AG04450 (cell line): ENCODE results near the gene CCSER2. TPM values are rescaled to one million over a fixed set of nuclear protein-coding genes. Genes with fewer than 3 reads are reported as not detected.

Source experiments
- CTCF ChIA-PET: fragments of 300-600, 350-600 bp; formaldehyde crosslinking; extraction: SDS; loops from one replicate; lab custom pipeline; 2022; ENCODE audit warnings: antibody characterized with exemption, inconsistent platforms; lab: Charles Lee
- POLR2A ChIA-PET: fragments of 350-600 bp; formaldehyde crosslinking; extraction: SDS; loops from one replicate; lab custom pipeline; 2021; ENCODE audit warnings: antibody characterized with exemption, inconsistent platforms; lab: Yijun Ruan, JAX
- DNase-seq: peaks from one replicate; pipeline ENCODE4 v3.0.0-alpha.2; 2011; ENCODE audit warnings: low read depth, low spot score
- H3K27ac ChIP-seq: one replicate; pipeline ENCODE4 v1.5.1; 2012; ENCODE audit warnings: low read depth, low read length, control low read depth
- H3K27me3 ChIP-seq: one replicate; pipeline ENCODE4 v1.6.0; 2012; ENCODE audit warnings: low read length; ENCODE audit not compliant: control insufficient read depth, insufficient read depth
- H3K4me3 ChIP-seq: 2 replicates; pipeline ENCODE4 v1.5.1; 2011; ENCODE audit warnings: mild to moderate bottlenecking, low read depth, low read length, control low read depth
- H3K9me3 ChIP-seq: 2 replicates; pipeline ENCODE4 v1.5.1; 2012; ENCODE audit warnings: low read length; ENCODE audit not compliant: control insufficient read depth, insufficient read depth
- polyA plus RNA-seq: library from polyadenylated mRNA; depleted of rRNA; stranded (reverse); fragments of >200 nt; gene quantifications from 2 replicates; pipeline ENCODE4 v1.2.3, GENCODE V29; 2011
- TF ChIP-seq, protein P1 (sequence below): IDR thresholded peaks from 2 replicates; pipeline ENCODE4 v1.5.1; 2011; ENCODE audit warnings: low read depth, low read length, control low read depth, inconsistent platforms

Gene CCSER2
- polyA plus RNA-seq, 1 experiment, result 51.0 TPM

DNA sequence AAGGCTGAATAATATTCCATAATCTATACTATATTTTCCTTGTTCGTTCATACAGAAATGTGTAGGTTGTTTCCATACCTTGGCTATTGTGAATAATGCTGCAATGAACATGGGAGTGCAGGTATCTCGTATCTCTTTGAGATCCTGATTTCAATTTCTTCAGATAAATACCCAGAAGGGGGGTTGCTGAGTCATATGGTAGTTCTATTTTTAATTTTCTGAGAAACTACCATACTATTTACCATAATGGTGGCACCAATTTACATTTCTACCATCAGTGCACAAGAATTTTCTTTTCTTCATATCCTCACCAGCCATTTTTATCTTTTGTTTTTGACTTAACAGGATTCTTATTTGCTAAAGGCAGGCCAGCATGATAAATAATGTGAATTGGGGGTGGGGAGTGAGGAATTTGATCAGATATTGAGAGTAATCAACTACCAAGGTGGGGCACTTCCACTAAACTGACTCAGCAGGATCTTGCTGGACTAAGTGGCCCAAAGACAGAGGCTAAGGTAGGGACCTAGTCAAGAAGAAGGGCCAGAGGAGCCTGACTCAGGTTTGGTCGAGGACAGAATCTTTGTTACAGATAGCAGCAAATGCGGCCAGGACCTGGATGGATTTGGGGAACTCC is 21.5 kb upstream of the CCSER2 start:
- Histone ChIP-seq H3K9me3 (peaks cover 6% of the 10 kb centered on the region; the same call in 1 of the 2 replicates), H3K27ac (no peak overlapping the region)
- POLR2A ChIA-PET, result interaction anchor here (1.3 kb wide), 1 partner anchor 39 kb away, joined by 4 read pairs; no protein-coding TSS in a partner anchor

DNA sequence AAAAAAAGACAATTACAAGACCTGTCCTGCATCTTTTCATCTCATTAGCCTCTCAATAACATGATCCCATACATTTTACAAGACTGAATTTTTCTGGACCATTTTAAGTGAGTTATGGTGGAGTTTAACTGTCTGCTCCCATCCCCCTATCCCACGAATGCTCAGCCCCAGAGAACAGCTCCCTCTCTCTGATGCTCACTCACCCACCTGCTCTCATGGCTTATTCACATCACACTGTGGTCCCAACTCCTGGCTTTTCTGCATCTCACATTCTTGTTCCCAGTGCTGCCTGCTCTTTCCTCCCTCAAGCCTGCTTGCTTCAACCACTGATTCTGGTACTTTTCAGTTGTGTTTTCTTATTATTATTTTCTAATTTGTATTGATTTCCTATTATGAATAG is 20.4 kb upstream of the CCSER2 start:
- ChIA-PET POLR2A (interaction anchor here (0.9 to 1.4 kb wide), 4 partner anchors 12 to 232 kb away, joined by 3 to 7 read pairs (median 4); partner anchors contain the start of gene CCSER2), CTCF (interaction anchor here (0.7 to 1.4 kb wide), 3 partner anchors 44 to 229 kb away, joined by 4 to 5 read pairs (median 4); no protein-coding TSS in a partner anchor)
- H3K27ac ChIP-seq, result peak overlapping the region; percentile 91

More for the DNA sequence above, 21.5 kb upstream of the CCSER2 start:
- CTCF ChIA-PET, result interaction anchor here (0.7 to 1.4 kb wide), 2 partner anchors 39 to 231 kb away, joined by 5 read pairs; no protein-coding TSS in a partner anchor
- Histone ChIP-seq H3K27me3 (no peaks in the 10 kb centered on the region), H3K4me3 (no peak overlapping the region)
- TF ChIP-seq, protein P1, sequence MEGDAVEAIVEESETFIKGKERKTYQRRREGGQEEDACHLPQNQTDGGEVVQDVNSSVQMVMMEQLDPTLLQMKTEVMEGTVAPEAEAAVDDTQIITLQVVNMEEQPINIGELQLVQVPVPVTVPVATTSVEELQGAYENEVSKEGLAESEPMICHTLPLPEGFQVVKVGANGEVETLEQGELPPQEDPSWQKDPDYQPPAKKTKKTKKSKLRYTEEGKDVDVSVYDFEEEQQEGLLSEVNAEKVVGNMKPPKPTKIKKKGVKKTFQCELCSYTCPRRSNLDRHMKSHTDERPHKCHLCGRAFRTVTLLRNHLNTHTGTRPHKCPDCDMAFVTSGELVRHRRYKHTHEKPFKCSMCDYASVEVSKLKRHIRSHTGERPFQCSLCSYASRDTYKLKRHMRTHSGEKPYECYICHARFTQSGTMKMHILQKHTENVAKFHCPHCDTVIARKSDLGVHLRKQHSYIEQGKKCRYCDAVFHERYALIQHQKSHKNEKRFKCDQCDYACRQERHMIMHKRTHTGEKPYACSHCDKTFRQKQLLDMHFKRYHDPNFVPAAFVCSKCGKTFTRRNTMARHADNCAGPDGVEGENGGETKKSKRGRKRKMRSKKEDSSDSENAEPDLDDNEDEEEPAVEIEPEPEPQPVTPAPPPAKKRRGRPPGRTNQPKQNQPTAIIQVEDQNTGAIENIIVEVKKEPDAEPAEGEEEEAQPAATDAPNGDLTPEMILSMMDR, result no peak
- no peak for DNase-seq

DNA sequence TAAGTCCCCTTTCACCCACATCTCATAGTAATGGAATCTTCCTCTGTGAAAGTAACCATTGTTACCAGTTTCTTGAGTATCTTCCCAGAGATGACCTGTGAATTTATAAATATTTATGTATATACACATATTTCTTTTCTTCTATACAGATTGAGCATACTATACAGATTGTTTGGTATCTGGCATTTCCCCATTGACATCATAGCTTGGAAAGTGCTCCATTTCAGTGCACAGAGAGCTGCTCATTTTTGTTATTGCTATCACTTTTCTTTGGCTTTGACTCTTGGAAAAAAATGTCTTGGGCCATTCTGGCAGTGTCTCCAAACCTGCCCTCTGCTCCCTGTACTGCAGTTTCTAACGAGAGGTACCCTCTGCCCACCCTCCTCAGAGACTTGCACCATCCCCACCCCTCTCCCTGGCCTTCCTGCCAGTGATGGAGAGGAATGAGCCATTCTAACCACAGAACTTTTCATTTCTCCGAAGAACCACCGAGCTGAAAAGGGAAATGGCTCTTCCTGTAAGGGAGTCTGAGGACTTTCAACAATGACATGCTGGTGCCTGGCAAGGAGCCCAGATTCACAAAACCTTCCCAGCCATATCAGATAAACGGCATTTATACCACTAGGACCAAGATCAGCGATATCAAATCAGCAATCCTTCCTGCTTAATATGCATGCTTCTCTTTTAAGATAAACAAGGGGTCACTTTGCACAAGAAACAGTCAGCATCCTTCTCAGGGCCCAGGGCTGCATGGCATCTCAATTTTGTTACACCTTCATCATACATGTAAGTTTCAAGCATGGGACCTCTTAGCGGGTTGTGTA is 19.7 kb upstream of the CCSER2 start:
- H3K4me3 ChIP-seq, result peak overlapping the region; percentile 31
- DNase-seq, result peak; percentile 66
- peaks cover 6% of the 10 kb centered on the region; the same call in 1 of the 2 replicates for H3K9me3 ChIP-seq
- CTCF ChIA-PET, result interaction anchor here (1.1 kb wide), 1 partner anchor 44 kb away, joined by 4 read pairs; no protein-coding TSS in a partner anchor
- TF ChIP-seq, protein P1, result no peak
- peak overlapping the region; percentile 95 for H3K27ac ChIP-seq
- H3K27me3 ChIP-seq, result no peaks in the 10 kb centered on the region
- POLR2A ChIA-PET, result interaction anchor here (0.7 to 1.4 kb wide), 5 partner anchors 12 to 231 kb away, joined by 3 to 7 read pairs (median 4); partner anchors contain the start of gene CCSER2

More for the DNA sequence above, 20.4 kb upstream of the CCSER2 start:
- peaks cover 6% of the 10 kb centered on the region; the same call in 1 of the 2 replicates for H3K9me3 ChIP-seq
- H3K27me3 ChIP-seq, result no peaks in the 10 kb centered on the region
- no peak for DNase-seq
- no peak overlapping the region for H3K4me3 ChIP-seq
- TF ChIP-seq, protein P1, result 0 out of 2 replicates have a peak, but pooled peaks have one; percentile 16

DNA sequence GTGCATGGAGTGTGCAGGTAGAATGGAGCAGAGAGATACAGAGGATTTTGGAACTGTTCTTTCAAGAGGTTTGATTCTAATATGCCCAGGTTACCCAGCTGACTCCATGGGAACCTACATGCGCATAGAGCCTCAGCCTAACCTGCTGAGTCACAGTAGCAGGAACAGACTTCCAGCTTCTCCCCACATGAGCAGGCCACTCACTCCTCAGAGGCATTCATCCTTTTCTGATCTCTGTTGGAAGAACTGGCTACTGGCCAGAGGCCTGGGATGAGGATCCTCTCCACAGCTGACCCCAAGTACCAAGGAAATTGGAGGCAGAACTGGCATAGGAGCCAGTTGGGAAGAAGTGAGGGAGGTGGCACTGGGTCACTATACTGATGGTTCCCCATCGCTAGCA is 17.9 kb upstream of the CCSER2 start:
- peak overlapping the region; percentile 11 for H3K27ac ChIP-seq
- ChIA-PET CTCF (interaction anchor here (1.3 to 3.2 kb wide), 4 partner anchors 46 to 230 kb away, joined by 3 to 15 read pairs (median 6); no protein-coding TSS in a partner anchor), POLR2A (interaction anchor here (0.7 kb wide), 1 partner anchor 14 kb away, joined by 5 read pairs; no protein-coding TSS in a partner anchor)
- H3K9me3 ChIP-seq, result peaks cover 6% of the 10 kb centered on the region; the same call in 1 of the 2 replicates
- no peak overlapping the region for H3K4me3 ChIP-seq
- TF ChIP-seq, protein P1, result no peak
- DNase-seq, result no peak
- H3K27me3 ChIP-seq, result no peaks in the 10 kb centered on the region
